Measurements from ENCODE around the gene PRKAG2.

Gene PRKAG2

GRCh38 chr7:151630851-151631569 lies 245.9 kb downstream of the PRKAG2 start:
- no peak for DNase-seq (ENCODE audit: low read depth in 2 of 3, low spot score in 2 of 3)

GRCh38 chr7:151630358-151630757 lies 246.6 kb downstream of the PRKAG2 start:
- DNase-seq (ENCODE audit: low read depth in 2 of 3, low spot score in 2 of 3) = no peak

- no peak for DNase-seq (ENCODE audit: low read depth in 2 of 3, low spot score in 2 of 3)
Observed at GRCh38 chr7:151629713-151630272, 247.1 kb downstream of the PRKAG2 start.

GRCh38 chr7:151628846-151629604 lies 247.9 kb downstream of the PRKAG2 start:
- DNase-seq (ENCODE audit: low read depth in 2 of 3, low spot score in 2 of 3) = no peak

GRCh38 chr7:151626422-151627115 lies 250.3 kb downstream of the PRKAG2 start:
- no peak for DNase-seq (ENCODE audit: low read depth in 2 of 3, low spot score in 2 of 3)

- no peak for DNase-seq (ENCODE audit: low read depth in 2 of 3, low spot score in 2 of 3)
Observed at GRCh38 chr7:151625606-151626005, 251.3 kb downstream of the PRKAG2 start.

- DNase-seq (ENCODE audit: low read depth in 2 of 3, low spot score in 2 of 3) = no peak
Observed at GRCh38 chr7:151624246-151624928, 252.5 kb downstream of the PRKAG2 start.

GRCh38 chr7:151623766-151624165 lies 253.1 kb downstream of the PRKAG2 start:
- no peak for DNase-seq (ENCODE audit: low read depth in 2 of 3, low spot score in 2 of 3)

GRCh38 chr7:151621961-151622360 lies 255.0 kb downstream of the PRKAG2 start:
- no peak for DNase-seq (ENCODE audit: low read depth in 2 of 3, low spot score in 2 of 3)

GRCh38 chr7:151616443-151617213 lies 260.3 kb downstream of the PRKAG2 start:
- no peak for DNase-seq (ENCODE audit: low read depth in 2 of 3, low spot score in 2 of 3)

GRCh38 chr7:151615784-151616183 lies 261.1 kb downstream of the PRKAG2 start:
- no peak for DNase-seq (ENCODE audit: low read depth in 2 of 3, low spot score in 2 of 3)

GRCh38 chr7:151615058-151615457 lies 261.9 kb downstream of the PRKAG2 start:
- no peak for DNase-seq (ENCODE audit: low read depth in 2 of 3, low spot score in 2 of 3)

- DNase-seq (ENCODE audit: low read depth in 2 of 3, low spot score in 2 of 3) = no peak
Observed at GRCh38 chr7:151614019-151614418, 262.9 kb downstream of the PRKAG2 start.

GRCh38 chr7:151611878-151612277 lies 265.0 kb downstream of the PRKAG2 start:
- DNase-seq (ENCODE audit: low read depth in 2 of 3, low spot score in 2 of 3) = no peak

- DNase-seq (ENCODE audit: low read depth in 2 of 3, low spot score in 2 of 3) = no peak
Observed at GRCh38 chr7:151611041-151611440, 265.9 kb downstream of the PRKAG2 start.

GRCh38 chr7:151608031-151608551 lies 268.8 kb downstream of the PRKAG2 start:
- no peak for DNase-seq (ENCODE audit: low read depth in 2 of 3, low spot score in 2 of 3)

GRCh38 chr7:151607464-151607867 lies 269.4 kb downstream of the PRKAG2 start:
- no peak for DNase-seq (ENCODE audit: low read depth in 2 of 3, low spot score in 2 of 3)

- DNase-seq (ENCODE audit: low read depth in 2 of 3, low spot score in 2 of 3) = no peak
Observed at GRCh38 chr7:151603951-151604350, 273.0 kb downstream of the PRKAG2 start.

GRCh38 chr7:151601521-151602305 lies 275.2 kb downstream of the PRKAG2 start:
- DNase-seq (ENCODE audit: low read depth in 2 of 3, low spot score in 2 of 3) = no peak

Data from activated CD8-positive, alpha-beta memory T cell treated with anti-CD3 and anti-CD28 coated beads for 48 hours (primary cell).